HG02588 (cell line): ENCODE measurements around the gene SSBP2.

Source experiments
- ATAC-seq: cut with Tn5 transposase; IDR thresholded peaks from one replicate; pipeline ENCODE4 v1.9.1; 2021; ENCODE audit warnings: mild to moderate bottlenecking, moderate library complexity; ENCODE audit not compliant: unreplicated experiment

The SSBP2 gene

DNA sequence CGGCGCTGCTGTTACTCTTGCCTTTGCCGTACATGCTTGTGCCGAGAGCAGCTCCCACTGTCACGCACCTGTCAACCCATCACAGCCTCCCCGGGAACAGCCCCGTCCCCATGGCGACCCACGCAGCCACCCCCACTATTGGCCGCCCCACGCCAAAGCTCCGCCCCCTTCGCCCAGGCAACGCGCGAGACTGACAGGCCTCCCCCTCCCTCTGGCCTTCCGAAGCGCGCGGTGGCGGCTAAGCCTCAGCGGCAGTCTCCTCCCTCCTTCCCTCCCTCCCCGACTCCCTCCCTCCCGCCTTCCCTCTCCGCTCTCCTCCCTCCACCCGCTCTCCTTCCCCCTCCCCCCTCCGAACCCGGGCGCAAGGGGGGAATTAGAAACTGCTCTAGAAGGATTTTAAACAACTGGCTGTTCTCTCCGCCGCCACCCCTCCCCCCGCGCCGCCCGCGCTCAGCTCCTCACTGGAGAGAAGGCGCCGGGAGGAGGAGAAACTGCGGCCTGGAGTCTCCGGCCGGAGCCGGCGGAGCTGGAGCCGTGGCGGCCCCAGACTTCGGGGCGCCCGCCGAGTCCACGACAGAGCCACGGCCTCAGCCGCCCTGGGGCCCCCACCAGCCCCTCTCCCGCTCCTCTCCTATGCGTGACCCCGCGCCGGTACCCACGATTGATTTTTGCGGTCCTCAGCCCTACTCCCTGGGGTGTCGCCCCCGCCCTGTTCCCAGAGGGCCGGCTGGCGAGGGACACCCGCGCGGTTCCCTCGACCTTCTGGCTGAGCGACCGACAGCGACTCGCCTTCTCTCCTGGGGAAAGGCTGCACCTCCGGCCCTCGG is at the start of gene SSBP2:
SSBP2 (minus strand) TSS at position 89 of the 827 bp plus-strand sequence; CDS start at position 34, 55 bp downstream.
- ATAC-seq: peak; percentile 77

DNA sequence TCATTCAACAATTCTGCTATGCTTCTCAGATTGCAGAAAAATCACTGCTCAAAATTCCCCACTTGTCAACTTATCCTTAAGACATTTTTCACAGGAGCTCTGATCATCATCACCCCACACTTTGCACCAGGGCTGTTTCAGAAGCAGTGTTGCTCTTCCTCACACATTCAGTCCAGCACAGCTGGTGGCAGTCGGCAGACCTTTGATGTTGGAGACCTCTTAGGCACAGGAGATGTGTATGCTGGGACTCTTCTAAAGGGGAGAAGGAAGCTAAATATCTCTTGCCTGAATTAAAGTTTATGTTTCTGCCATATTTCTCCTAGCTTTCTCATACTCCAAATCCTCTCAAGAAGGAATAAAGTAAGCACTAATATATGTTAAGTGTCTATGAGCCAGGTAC is 44.8 kb upstream of the SSBP2 start:
- no peak for ATAC-seq

DNA sequence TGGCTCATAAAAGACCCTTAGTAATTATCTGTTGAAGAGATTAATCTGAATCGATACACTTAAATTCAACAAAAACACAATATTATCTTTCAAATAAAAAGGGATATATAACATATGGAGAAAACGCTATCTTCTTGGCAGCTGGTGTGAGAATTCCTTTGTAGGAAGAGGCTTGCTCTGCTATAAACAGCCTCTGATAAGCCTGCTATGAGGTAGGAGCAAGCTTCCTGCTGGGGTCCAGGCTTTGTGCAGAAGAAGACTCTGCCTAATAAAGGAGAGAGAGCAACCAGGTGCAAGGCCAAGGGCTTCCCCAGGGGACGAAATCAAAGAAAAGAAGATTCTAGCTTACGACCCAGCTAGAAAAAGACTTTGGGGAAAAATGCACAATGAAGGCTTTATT is 43.3 kb upstream of the SSBP2 start:
- no peak for ATAC-seq

DNA sequence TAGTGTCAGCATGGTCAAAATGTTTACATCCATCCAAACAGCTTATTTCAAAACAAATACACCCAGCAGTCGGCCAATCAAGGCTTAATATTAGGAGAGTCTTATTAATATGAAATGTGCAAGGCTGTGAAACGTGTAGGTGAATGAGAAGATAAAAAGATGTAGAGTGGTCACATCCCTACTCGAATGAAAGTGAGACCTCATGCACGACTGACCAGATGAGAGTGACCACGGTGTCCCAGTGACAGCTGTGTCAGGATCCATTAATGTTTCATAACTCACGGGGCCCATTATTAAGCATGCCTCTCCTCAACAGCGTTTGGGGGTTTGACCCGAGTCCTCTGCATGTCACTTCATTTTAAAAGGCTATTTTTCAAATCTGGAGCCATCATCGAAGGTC is 39.4 kb upstream of the SSBP2 start:
- ATAC-seq: no peak

DNA sequence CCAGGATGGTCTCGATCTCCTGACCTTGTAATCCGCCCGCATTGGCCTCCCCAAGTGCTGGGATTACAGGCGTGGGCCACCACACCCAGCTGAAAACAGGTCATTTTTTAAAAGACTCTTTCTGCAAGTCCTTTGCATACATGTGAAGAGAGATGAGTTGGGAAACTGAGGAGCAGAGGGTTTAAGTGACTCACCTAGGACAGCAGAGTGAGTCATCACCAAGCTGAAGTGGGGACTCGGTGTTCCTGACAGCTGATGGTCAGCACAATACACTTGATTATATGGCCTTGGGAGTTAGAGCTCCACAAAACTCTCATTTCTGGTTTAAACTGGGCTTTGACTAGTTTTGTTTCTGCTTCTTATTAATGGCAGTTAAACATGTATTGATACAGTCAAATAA is 38.1 kb upstream of the SSBP2 start:
- ATAC-seq: no peak

DNA sequence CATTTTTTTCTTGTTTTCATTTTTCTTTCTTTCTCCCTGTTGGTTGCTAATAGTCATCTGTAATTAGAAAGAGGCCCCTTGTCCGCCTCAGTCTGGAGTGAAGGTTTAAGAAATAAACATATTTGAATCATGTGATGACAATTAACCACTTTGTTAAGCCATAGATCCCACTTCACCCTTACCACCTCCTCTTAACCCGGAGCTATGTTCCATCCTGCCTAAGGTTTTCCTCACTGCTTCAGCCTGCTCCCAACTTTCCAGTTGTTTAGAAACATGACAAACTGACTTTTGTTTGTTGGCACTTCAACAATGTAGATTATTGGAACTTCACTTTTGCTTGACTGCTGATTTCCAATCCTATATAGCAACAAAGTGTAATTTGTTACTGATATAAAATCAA is 37.4 kb upstream of the SSBP2 start:
- no peak for ATAC-seq

DNA sequence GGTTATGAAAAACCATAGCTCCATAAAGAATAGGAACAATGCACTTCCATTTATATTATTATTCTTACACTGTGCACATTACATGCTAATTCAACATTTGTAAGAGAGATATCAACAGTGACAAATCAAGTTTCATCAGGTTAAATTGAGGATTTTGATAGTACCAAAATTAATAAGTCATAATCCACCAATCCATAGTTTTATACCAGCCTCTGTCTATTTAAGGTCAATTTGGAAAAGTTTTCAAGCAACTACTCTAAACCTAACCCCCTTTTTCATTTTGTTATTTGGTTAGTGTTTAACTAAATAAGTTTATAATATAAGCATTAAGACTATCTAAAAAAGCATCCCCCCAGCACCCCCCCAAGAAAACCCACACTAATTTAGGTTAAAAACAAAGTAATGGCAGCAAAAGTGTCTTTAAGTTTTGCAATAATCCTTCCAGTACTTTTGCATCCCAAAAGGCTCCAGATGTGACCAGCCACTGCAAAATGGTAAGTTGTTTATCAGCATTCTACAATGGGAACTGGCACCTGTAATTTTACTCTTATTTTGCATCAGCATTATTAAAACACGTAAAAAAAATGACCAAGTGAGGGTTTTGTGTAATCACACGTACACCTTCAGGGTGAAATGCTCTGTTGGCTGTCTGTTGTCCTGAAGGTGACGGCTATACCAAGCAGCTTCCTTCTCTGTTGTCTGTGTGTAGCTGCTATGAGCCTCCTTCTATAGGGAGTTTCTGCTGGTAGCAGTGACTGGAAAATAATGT is 36.8 kb upstream of the SSBP2 start:
- ATAC-seq: no peak

DNA sequence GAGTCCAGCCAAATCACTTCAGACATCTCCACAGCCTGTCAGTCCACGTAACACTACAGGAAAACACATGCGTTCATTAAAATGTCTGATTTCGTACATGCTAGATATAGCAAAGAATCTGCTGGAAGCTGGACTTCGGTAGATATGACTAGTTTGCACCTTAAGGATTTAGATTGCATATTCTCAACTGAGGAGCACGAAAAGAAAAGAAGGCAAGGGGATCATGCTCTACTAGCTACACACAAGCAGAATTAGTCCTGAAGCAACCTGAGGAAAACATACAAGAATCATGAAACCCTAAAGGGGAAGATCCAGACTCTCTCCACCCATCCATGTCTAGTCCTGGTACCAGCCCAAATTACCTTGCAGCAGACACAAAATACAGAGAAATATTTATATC is 36.1 kb upstream of the SSBP2 start:
- no peak for ATAC-seq

DNA sequence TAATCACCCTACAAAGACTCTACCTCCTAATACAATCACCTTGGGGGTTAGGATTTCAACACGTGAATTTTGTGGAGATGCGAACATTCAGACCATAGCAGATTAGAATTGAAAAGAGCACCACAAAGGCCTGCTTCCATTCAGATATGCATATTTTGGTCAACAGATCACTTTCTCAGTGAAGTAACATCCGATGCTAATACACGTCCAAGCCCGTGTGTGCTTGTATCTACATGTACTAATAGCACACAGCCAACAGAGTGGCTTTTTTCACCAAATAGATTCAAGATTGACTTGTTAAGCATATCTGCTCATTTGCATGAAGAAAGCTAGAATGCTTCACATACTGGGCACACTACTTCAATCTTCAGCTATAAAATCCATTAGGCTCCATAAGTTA is 35.6 kb upstream of the SSBP2 start:
- no peak for ATAC-seq

DNA sequence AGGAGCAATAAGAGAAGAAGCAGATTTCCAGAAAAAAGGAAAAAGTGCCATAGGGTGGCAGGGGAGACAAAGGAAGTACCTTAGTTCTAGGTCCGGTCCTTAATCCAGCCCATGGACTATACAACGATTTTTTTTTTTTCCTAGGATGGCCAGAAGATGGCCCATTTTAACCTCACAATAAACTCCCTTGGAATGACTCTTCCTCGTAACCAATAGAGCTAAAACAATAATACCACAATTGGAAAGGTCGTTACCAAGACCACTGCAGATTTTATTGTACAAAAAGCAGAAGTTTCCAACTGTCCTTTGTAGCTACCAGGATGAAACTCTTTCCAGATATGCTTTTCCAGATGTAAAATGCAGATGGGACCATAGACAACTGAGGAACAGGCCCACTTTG is 34.4 kb upstream of the SSBP2 start:
- no peak for ATAC-seq

DNA sequence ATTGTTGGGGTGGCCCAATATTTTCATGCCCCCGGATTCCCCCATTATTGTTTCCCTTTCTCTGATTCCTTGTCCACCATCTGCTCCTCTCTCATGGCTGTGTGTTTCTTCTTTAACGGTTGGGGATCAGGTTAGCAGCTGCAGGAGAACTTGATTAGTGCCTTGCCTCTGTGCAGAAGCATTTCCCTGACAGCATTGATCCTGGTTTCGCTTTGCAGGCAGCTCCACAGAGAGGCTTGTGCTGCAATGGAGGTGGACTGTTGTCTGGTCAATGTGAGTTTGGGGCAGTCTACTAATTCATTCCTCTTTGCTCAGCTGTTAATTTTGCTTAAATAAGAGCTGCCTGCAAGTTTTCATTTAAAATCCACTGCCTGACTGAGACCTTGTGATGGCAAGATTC is 32.5 kb upstream of the SSBP2 start:
- ATAC-seq: no peak

DNA sequence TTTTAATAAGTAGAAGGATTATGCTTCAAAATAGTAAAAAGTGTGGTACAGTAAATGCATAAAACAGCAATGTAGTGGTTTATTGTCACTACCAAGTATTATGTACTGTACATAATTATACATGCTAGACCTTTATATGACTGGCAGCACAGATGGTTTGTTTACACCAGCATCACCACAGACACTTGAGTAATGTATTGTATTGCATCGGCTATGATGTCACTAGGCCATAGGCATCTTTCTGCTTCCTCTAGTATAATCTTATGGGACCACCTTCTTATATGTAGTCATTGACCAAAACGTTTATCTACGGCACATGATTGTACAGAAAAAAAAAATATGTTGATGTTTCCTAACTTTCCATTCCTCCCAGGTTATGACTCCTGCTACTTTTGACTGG is 31.9 kb upstream of the SSBP2 start:
- no peak for ATAC-seq

DNA sequence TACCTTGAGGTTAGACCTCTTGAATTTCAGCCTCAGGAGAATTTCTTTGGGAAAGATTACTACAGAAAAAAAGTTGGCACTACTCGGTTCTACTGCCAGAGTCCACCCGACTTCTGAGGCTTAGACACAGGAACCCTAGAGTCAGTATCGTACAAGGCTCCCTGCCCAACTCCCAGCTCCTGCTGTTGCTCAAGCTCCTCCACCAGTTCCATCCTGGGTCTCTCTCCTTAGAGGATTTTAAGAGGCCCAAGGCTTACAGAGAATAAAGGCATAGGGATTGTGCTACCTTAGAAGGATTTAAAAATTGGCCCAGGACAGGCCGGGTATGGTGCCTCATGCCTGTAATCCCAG is 29.0 kb upstream of the SSBP2 start:
- no peak for ATAC-seq

DNA sequence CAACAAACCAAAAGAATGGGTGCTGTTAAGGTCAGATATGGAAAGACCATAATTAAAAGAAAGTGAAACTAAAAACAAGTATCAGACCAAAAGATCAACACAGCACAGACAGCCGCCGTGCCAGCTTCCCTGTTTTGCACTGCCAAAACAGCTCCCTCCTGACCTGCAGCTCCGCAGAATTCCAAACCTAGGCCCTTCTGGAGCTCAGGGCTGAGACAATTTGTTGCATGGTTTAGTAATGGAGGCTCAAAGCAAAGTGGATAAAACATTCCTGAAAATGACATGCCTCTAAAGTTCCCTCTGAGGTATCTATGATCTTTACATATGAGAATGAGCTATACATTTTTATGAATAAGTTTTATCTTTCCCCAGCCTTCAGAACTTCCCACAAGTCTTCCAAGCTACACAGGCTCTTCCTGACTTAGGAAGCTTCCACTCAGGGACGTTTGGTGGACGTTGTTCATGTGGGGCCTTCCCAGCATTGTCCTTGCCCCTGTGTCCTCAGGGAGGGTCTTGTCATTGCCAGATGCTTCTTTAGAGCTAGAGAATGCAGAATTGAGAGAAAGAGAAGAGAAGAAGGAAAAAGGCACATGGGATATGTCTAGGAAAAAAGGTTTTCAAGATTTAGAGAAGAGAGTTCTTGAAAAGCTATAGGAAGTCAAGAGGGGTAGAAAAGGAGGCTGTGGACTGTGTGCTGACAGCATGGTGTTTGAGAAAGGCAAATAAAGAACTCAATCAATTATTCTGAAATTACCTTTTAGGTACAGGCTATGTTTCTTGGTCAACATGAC is 28.4 kb upstream of the SSBP2 start:
- peak; percentile 88 for ATAC-seq

DNA sequence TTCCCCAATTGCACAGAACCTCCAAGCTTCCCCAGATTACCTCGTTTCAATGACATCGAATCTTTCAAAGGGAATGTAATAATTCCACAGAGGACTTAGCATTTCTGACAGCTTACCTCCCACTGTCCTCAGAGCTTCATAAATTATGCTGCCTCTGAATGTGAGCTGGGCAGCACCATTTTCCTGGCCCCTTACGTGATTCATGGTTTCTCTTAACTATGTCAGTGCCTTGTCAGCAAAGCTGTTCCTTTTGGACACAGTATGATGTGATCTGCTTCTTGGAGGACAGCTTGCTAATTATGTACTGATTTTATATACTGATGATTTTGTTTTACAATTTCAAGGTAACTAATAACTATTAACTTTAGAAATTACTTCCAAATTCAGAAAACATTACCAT is 27.7 kb upstream of the SSBP2 start:
- ATAC-seq: no peak

DNA sequence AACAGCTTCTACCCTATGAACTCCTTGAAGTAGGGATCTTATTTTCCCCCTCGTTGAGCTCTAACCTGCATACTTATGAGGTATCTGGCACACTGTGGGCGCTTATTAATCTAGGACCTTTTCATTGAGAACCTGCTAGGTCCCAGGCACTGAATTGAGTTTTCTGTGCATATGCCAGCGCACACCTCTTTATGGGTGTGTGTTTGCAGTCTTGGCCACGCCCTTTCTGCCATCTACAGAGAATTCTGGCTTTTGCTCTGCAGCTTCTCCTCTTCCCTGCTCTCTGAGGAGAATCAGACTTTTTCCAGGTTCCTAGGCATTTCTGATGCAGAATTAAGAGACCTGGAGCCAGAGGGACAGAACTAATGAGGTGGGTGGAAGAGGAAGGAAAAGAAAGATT is 25.4 kb upstream of the SSBP2 start:
- no peak for ATAC-seq

DNA sequence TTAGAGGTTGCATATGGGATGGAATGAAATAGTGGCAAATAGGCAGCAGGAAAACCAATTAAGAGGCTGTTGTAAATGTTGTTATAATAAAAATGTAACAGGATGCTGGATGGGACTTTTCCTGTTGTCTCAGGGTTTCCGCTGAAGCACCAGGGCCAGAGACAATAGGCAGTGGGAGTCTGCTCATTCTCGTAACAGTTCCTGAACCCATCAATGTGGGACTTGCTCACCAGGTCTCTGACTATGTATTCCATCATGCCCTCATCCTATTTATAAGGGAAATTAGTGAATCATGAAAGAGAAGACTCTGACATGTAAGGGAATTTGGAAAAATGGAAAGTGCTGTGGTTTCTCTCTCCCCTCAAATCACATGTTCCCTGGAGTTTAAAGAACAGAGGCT is 23.5 kb upstream of the SSBP2 start:
- ATAC-seq: no peak

DNA sequence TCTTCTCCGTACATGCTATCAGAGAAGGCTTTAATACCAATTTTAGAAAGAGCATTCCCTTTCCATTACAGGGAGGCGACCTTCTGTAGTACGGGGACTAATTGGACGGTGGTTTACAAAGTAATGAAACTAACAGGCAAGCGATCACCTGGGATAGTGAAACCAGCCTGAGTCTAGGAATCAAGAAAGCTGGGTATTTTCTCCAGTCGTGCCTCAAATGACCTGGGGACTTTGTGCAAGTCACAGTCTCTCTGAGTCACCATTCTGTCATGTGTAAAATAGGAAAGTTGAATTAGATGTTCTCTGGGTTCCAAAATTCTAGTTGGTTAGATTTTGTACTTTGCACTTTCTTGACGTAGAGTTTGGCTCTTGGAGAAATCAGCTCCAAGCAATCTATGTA is 22.7 kb upstream of the SSBP2 start:
- ATAC-seq: no peak

DNA sequence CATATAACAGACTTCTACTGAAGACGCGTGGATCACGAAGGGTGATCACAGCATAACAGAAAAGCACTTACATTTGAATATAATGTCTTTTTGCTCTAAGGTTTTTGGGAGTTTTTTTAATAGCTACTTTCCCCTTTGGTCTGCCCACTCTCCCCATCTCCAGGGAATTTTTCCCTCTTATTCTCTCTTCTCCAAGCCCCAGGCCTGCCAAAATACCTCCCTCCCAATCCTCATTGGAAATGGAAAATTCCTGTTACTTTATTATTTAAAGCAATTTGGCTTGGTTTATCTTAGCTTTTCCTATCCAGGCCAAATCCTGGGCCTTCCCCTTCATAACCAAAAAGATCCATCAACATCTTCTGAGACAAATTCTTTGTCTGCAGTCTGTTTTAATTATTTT is 22.3 kb upstream of the SSBP2 start:
- ATAC-seq: no peak

DNA sequence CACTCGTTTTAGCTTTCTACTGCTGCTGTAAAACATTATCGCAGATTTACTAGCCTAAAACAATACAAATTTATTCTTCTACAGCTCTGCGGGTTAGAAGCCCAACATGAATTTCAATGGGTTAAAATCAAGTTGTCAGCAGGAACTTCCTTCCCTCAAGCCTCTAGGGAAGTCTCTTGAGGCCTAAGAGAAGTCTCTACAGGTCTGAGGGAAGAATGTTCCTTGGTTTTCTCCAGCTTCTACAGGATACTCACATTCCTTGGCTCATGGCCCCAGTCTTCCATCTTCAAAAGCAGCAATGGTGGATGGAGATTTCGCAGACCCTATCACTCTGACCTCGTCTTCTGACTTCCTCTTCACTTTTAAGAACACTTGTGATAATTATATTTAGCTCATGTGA is 21.6 kb upstream of the SSBP2 start:
- ATAC-seq: no peak

DNA sequence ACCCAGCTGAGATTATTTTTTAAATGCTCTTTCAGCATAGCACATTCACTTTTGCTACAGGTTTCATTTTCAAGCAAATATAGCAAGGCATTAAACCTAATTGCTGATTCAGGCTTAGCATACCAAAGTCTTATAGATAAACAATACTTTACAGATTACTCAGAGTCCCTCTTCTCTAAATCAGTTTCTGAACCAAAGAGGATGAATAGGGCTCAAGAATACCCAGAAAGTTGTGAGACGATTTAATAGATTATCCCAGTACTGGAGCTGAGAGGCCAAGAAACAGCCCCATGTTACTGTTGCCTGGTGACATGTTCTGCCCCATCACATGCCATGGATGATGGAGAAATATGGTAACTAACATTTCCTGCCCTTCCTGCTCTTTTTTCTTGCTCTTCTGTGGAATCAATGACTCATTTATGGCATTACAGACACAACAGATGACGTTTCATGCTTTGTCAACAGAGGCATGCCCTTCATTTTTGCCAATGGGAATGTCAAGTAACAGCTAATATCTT is 18.1 kb upstream of the SSBP2 start:
- ATAC-seq: no peak

DNA sequence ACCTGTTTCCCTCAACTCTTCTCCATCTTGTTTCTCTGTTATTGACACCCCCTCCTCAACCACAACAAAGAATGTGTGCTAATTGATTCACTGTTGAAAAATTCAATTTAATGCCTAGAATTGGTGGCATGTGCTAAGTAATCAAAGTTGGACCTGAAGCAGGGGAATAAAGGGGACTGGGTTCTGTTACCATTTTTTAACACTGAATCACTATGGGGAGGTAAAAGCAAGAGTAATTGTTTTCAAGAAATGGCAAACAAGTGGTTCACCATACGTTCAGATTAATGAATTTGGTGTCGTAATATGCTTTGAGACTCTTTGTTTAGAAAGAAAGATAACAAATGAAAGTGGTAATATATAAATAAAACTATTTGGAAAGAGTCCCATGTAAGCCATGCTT is 17.0 kb upstream of the SSBP2 start:
- ATAC-seq: no peak
